GM18498 (cell line): ENCODE measurements around the gene FUT7.
A peak's percentile ranks its signal among the peaks of the same experiment; 100 is the strongest.

Experiments used
- ATAC-seq: cut with Tn5 transposase; IDR thresholded peaks from one replicate; pipeline ENCODE4 v1.9.1; 2021; ENCODE audit warnings: mild to moderate bottlenecking, moderate library complexity; ENCODE audit not compliant: unreplicated experiment

The FUT7 gene

GRCh38 chr9:137050570-137050969, 18.7 kb upstream of the FUT7 start:
- ATAC-seq = no peak

DNA sequence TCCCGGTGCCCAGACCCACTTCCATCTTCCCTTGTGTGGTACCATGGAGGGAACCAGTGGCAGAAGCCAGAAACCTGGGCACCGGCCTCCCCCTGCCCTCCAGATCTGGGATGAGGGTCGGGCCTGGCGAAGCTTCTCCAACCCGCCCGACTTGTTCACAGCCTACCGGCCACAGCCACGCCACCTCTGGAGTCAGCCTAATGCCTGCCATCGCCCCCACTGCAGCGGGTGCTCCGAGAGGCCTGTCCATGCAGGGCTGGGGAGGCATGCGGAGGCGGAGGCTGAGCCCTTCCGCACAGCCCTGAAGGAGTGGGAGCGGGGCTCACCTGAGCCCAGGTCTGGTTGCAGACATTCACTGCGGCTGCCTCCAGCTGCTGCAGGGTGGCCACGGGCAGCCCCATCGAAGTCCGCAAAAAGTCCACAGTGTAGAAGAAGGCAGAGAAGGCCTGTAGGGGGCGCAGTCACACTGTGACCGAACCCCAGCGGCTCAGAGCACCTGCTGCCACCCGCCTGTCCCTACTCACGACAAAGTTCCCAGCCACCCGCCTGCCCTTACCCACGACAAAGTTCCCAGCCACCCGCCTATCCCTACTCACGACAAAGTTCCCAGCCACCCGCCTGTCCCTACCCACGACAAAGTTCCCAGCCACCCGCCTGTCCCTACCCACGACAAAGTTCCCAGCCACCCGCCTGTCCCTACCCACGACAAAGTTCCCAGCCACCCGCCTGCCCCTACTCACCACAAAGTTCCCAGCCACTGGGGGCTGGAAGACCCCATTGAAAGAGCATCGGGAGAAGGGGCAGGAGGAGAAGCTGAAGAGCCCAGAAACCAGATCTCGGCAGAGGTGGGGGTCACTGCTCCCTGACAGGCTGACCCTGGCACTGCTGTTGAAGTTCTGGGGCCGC, 17.9 kb upstream of the FUT7 start:
- no peak for ATAC-seq

DNA sequence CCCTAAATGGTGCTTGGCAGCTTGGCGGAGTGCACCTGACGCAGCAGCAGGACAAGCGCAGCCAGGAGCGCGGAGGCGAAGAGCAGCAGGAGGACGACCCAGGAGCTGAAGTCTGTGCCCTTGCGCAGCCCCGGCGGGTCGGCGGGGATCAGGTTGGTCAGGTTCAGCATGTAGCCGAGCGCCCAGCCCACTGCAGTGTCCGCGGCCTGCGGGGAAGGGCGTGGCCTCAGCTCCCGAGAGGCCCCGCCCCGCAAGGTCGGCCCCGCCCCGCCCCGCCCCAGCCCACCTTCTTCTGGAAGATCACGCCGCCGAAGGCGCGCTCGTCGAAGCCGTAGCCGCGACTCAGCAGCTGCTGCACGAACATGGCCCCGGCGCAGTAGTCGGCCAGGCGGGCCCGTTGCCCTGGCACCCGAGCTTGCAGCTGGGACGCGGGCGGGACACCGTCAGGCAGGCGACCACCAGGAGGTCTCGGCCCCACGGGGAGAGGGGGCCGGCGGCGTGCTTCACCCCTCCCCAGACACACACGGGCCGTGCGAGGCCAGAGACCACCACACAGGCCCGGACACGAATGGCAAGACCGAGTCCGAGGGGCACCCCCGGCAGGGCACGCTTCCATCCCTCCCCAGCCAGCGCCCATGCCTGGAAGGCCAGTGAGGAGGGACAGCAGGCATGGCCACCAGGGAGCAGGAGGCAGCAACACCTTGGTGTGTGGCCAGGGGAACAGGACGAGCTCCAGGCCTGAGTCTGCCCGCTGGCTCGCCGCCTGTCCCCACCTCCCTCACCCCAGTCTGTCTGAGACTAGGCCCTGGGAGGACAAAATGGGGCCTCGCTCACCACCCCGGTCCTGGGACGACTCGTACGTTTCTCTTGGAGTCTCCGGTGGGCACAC, 17.0 kb upstream of the FUT7 start:
- no peak for ATAC-seq

- ATAC-seq = peak; percentile 51
Measured at GRCh38 chr9:137046088-137046787, 14.3 kb upstream of the FUT7 start, which contains the start of gene NPDC1. NPDC1 (minus strand) TSS chr9:137046177; CDS start chr9:137045989, 188 bp downstream.

GRCh38 chr9:137045294-137046087, 13.6 kb upstream of the FUT7 start:
- no peak for ATAC-seq

DNA sequence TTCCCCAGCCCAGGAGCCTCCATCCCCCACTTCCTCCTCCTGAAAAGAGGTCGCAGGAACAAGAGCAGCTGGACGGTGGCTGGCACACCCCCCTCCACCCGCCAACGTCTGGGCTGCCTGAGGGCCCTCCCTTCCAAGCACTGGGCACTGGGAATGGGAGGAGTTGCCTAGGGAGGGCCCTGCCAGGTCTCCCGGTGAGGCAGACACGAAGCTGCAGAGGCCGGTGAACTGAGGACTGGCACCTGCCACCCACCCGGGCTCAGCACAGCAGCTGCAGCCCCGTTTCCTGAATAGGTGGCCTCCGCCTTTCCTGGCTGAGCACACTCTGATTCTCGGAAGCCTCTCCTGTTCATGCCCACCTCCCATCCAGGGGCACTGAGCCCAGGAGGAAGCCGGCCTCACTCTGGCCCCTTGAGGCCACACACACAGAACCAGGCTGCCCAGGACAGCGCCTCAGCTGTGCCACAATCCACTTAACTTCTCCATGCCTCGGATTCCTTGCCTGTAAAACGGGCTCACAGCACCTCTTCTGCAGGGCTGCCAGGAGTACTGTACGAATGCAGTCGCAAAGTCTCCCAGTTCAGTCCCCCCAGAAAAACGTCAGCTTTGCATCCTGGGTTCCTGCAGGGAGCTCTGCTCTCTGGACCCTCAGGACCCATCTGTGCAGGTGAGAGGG, 12.8 kb upstream of the FUT7 start:
- no peak for ATAC-seq

DNA sequence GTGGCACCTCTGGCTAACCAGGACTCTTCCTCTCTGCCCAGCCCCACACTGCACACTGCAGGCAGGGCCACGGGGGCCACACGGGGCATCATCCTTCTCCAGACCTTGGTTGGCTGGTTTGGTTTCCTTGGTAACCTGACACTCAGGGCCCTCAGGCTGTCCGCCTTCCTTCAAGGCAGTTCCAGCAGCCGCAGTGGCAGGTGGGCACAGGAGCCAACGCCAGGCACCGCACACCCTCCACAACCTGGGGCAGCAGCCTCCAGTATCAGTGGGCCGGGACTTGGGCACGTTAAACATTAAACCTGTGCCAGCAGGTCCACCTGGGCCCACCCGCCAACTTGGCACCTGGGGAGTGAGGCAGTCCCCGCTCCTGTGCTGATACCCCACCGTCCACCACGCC, 12.1 kb upstream of the FUT7 start:
- no peak for ATAC-seq

- ATAC-seq = no peak
Measured at GRCh38 chr9:137042751-137043727, 11.2 kb upstream of the FUT7 start.

- ATAC-seq = no peak
Measured at GRCh38 chr9:137041124-137041523, 9.2 kb upstream of the FUT7 start.

DNA sequence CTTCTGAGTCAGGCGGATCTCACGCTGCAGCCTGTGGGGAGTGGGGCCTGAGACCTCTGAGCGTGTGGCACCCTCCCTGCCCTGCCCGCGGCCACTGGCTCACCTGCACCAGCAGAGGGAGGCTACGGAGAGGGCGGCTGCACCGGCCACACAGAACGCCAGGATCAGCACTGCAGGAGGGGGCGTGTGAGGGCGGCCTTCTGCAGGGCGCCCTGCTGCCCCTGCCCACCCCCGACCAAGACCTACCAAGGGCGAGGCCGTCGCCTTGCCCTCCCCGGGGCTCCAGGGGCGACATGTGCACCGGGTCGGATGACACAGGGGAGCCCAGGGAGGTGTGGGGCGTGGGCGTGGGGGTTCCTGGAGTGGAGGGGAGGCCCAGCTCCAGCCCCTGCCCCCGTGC, 8.7 kb upstream of the FUT7 start:
- ATAC-seq = no peak

DNA sequence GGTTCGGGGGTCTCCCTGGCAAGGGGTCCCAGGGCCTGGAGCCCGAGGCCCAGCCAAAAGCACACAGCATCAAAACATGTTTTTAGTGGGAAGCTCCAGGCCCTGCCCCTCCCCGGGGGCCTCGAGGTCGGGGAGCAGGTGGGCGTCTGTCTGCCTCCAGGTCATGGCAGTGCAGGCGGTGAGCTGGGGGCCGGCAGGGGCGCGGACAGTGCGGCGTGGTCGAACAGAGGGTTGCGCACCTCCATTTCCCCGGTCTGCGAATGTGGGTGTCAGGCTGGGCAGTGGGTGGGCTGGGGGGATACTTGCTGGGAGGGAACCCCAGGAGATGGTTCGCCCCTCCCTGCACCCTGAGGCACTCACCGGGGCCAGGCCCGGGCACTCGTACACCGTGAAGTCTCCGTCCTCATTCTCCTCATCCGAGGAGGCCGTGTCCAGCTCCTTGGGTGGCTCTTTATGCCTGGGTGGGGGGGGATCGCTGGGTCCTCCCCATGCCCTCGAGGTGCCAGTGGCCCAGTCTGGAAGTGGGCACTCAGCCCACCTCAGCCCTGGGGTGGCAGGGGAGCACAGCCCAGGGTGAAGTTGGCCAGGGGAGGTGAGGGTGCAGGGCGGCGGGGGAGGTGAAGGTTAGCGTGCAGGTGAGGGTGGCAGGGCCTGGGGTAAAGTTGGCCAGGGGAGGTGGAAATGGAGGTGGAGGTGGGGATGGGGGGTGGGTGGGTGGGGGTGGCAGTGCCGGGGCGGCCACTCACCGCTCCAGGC, 7.9 kb upstream of the FUT7 start:
- ATAC-seq = no peak

- no peak for ATAC-seq
Measured at GRCh38 chr9:137038916-137039315, 7.0 kb upstream of the FUT7 start.

- ATAC-seq = no peak
Measured at GRCh38 chr9:137037483-137037882, 5.6 kb upstream of the FUT7 start.

GRCh38 chr9:137037035-137037434, 5.1 kb upstream of the FUT7 start:
- ATAC-seq = no peak

DNA sequence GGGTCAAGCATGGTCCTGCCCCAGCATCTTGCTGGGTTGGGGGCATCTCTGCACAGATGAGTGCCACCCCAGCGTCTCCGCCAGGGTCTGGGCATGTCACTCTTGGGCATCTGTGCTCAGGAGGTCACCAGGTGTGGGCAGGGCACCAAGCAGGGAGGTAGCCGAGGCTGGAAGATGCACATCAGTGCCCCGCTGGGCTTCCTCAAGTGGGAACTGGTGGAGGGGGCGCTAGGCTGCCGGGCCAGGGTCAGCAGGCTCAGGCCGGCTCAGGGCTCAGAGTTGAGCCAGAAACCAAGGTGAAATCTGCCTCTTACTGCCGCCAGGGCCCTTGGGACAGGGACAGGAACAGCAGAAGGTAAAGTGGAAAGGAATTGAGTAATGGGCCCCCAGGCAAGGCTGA, 4.0 kb upstream of the FUT7 start:
- ATAC-seq = no peak

DNA sequence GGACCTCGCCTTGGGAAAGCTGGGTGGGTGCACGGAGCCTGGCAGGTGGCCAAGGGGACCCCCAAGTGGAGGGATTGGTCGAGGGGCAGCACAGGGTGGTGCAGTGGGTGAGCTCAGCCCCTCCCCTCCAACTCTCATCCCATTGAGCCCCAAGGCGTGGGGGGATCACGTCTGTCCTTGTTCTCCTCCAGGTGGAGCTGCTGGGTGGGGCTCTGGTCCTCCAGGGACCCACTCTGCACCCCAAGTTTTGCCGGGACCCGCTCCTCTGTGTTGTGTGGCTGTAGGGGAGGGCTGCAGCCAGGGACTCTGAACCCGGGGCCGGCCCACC, 3.6 kb upstream of the FUT7 start:
- no peak for ATAC-seq

DNA sequence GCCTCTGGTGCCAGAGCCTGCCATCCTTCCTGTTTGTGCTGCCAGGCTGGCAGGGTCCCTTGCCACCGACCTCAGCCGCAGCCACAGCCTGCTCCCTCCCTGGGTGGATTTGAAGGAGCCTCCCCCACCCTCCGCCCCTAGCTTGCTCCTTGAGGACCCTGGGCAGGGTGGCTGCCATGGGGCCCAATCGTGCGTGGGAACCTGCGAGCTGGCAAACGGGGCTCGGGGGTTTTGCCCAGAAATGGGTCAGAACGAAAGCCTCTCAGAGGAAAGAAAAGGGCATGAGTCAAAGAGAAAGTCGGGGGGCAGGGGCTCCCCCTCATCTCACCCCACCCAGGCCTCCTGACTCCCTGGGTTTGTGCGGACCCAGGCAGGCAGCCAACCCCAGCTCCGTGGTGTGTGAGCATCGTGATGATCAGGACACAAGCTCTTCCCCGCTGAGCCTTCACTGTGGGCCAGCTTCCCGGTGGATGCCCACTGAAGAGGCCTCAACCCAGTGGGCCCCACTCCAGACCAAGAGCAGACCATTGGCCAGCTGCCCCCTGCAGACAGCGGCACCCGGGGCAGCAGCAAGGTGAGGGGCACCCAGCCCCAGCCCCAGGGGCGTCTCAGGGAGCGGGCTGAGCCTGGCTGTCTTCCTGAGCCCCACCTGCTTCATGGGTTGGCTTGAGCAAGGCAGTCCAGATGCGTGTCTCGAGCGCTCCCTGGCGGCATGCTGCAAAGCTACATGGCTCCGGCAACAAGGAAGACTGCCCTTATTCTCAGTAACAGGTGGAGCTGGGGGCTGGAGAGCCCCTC, 3.0 kb upstream of the FUT7 start:
- ATAC-seq = peak; percentile 58
